SU-DHL-6 (cell line): ENCODE results near the gene DRGX.

ENCODE experiments used
- CTCF ChIP-seq: fragments of 200-600 bp; sonication (generic); IDR thresholded peaks from one replicate; pipeline ENCODE4 v1.5.1; 2017; ENCODE audit warnings: antibody characterized with exemption, mild to moderate bottlenecking, low read length, moderate library complexity; ENCODE audit not compliant: insufficient read depth, poor library complexity, severe bottlenecking
- EZH2phosphoT487 ChIP-seq: fragments of 200-600 bp; sonication (generic), shearing (Covaris generic); conservative IDR thresholded peaks from 2 replicates; pipeline ENCODE4 v1.6.1; 2018; ENCODE audit warnings: mild to moderate bottlenecking, antibody characterized with exemption, low read length, moderate library complexity, mixed read lengths

GRCh38 chr10:49350138-49350537 lies 45.8 kb downstream of the DRGX start:
- TF ChIP-seq CTCF (no peak), EZH2phosphoT487 (no peak)
